ENCODE measurements around the gene CCL17.

CCL17 gene

GRCh38 chr16:57377080-57377841, 27.3 kb upstream of the CCL17 start:
- peak; percentile 5 for DNase-seq (ENCODE audit: low read depth)

- DNase-seq (ENCODE audit: low read depth), result no peak
Observed at GRCh38 chr16:57379579-57379978, 25.0 kb upstream of the CCL17 start.

- DNase-seq (ENCODE audit: low read depth), result no peak
Observed at GRCh38 chr16:57380671-57381462, 23.7 kb upstream of the CCL17 start.

- no peak for DNase-seq (ENCODE audit: low read depth)
Observed at GRCh38 chr16:57381791-57382534, 22.6 kb upstream of the CCL17 start.

- no peak for DNase-seq (ENCODE audit: low read depth)
Observed at GRCh38 chr16:57382535-57383275, 21.9 kb upstream of the CCL17 start.

- no peak for DNase-seq (ENCODE audit: low read depth)
Observed at GRCh38 chr16:57383276-57384247, 21.0 kb upstream of the CCL17 start.

- no peak for DNase-seq (ENCODE audit: low read depth)
Observed at GRCh38 chr16:57384248-57385070, 20.1 kb upstream of the CCL17 start.

- no peak for DNase-seq (ENCODE audit: low read depth)
Observed at GRCh38 chr16:57385083-57385482, 19.5 kb upstream of the CCL17 start.

- DNase-seq (ENCODE audit: low read depth), result no peak
Observed at GRCh38 chr16:57386381-57386951, 18.1 kb upstream of the CCL17 start.

- no peak for DNase-seq (ENCODE audit: low read depth)
Observed at GRCh38 chr16:57387598-57388354, 16.8 kb upstream of the CCL17 start.

- DNase-seq (ENCODE audit: low read depth), result no peak
Observed at GRCh38 chr16:57388359-57389086, 16.0 kb upstream of the CCL17 start.

- no peak for DNase-seq (ENCODE audit: low read depth)
Observed at GRCh38 chr16:57389087-57389468, 15.5 kb upstream of the CCL17 start.

- DNase-seq (ENCODE audit: low read depth), result no peak
Observed at GRCh38 chr16:57390636-57391295, 13.8 kb upstream of the CCL17 start.

- no peak for DNase-seq (ENCODE audit: low read depth)
Observed at GRCh38 chr16:57391300-57391699, 13.3 kb upstream of the CCL17 start.

GRCh38 chr16:57391708-57392107, 12.9 kb upstream of the CCL17 start:
- DNase-seq (ENCODE audit: low read depth), result no peak

GRCh38 chr16:57392694-57393093, 11.9 kb upstream of the CCL17 start:
- no peak for DNase-seq (ENCODE audit: low read depth)

- no peak for DNase-seq (ENCODE audit: low read depth)
Observed at GRCh38 chr16:57394444-57394843, 10.1 kb upstream of the CCL17 start.

GRCh38 chr16:57395026-57395425, 9.5 kb upstream of the CCL17 start:
- DNase-seq (ENCODE audit: low read depth), result no peak
